Endothelial cell of umbilical vein (primary cell): ENCODE data around the gene VTI1A. TPM values are rescaled to one million over a fixed set of nuclear protein-coding genes. Genes with fewer than 3 reads are reported as not detected.

Source experiments
- BruUV-seq: library from RNA; stranded (reverse); fragments of 400-500 nt; replicated peaks from 2 replicates; lab custom pipeline; 2021; lab: Mats Ljungman, UMichigan
- CTCF ChIA-PET: fragments of 300-600, 350-600 bp; sonication (Branson Sonifier 250); formaldehyde crosslinking; loops from one replicate; lab custom pipeline; 2021; ENCODE audit warnings: antibody characterized with exemption, inconsistent platforms; lab: Charles Lee
- POLR2A ChIA-PET: fragments of 300-600, 350-600 bp; sonication (Branson Sonifier 250); formaldehyde crosslinking; loops from one replicate; lab custom pipeline; 2021; ENCODE audit warnings: antibody characterized with exemption, inconsistent platforms; lab: Charles Lee
- DNase-seq: peaks from one replicate; pipeline ENCODE4 v3.0.0-alpha.2; 2011; ENCODE audit warnings: low read depth, low spot score
- FAIRE-seq: peaks from 2 replicates; lab custom pipeline; 2011; peaks lifted over from hg19 to GRCh38; lab: Jason Lieb, UNC
- H2AFZ ChIP-seq: 2 replicates; pipeline ENCODE4 v1.6.0; 2012; ENCODE audit warnings: low read depth, low read length, control low read depth, inconsistent platforms
- H3K27ac ChIP-seq: 2 replicates; pipeline ENCODE4 v1.5.1; 2011; ENCODE audit warnings: low read depth, mild to moderate bottlenecking, control low read depth, low read length, moderate library complexity; ENCODE audit not compliant: insufficient read depth
- H3K27me3 ChIP-seq, 2 experiments: 2 replicates each; pipeline versions ENCODE4 v1.6.0 to v1.6.1; 2011; ENCODE audit warnings: low read length in 2 of 2, mixed read lengths in 1 of 2; ENCODE audit not compliant: control insufficient read depth in 2 of 2, insufficient read depth in 2 of 2
- H3K36me3 ChIP-seq, 2 experiments: 2 replicates in 1 of 2; 3 replicates in 1 of 2; pipeline ENCODE4 v1.5.1; 2011; ENCODE audit warnings: low read length in 2 of 2, mild to moderate bottlenecking in 1 of 2, moderate library complexity in 1 of 2; ENCODE audit not compliant: control insufficient read depth in 2 of 2, insufficient read depth in 2 of 2; ENCODE audit errors: extremely low read depth in 1 of 2
- H3K4me1 ChIP-seq: 3 replicates; pipeline ENCODE4 v1.5.1; 2011; ENCODE audit warnings: mild to moderate bottlenecking, low read length; ENCODE audit not compliant: control insufficient read depth, insufficient read depth; ENCODE audit errors: extremely low read depth
- H3K4me2 ChIP-seq: 2 replicates; pipeline ENCODE4 v1.6.1; 2011; ENCODE audit warnings: low read length, control low read depth, mixed read lengths; ENCODE audit not compliant: insufficient read depth
- H3K4me3 ChIP-seq, 3 experiments: fragments of 200-600 bp in 1 of 3; sonication (generic), shearing (Covaris generic) in 1 of 3; replicated peaks in 1 of 3; 2 replicates each; pipeline ENCODE4 v1.5.1; 2011 to 2016; ENCODE audit warnings: control low read depth in 3 of 3, low read length in 3 of 3, mild to moderate bottlenecking in 2 of 3, inconsistent platforms in 1 of 3, low read depth in 1 of 3, moderate library complexity in 1 of 3; ENCODE audit not compliant: insufficient read depth in 1 of 3
- H3K79me2 ChIP-seq: 2 replicates; pipeline ENCODE4 v1.6.0; 2012; ENCODE audit warnings: low read length, inconsistent platforms; ENCODE audit not compliant: control insufficient read depth, insufficient read depth
- H3K9ac ChIP-seq: replicated peaks from 2 replicates; pipeline ENCODE3; 2011; ENCODE audit warnings: low read length, control low read depth; ENCODE audit not compliant: insufficient read depth; ENCODE audit errors: extremely low read depth
- H3K9me1 ChIP-seq: replicated peaks from 3 replicates; pipeline ENCODE4 v1.6.0; 2011; ENCODE audit warnings: mild to moderate bottlenecking, low read length; ENCODE audit not compliant: control insufficient read depth, insufficient read depth; ENCODE audit errors: extremely low read depth
- H3K9me3 ChIP-seq: replicated peaks from 2 replicates; pipeline ENCODE4 v1.5.1; 2012; ENCODE audit warnings: low read length, inconsistent platforms; ENCODE audit not compliant: control insufficient read depth, insufficient read depth
- H4K20me1 ChIP-seq: replicated peaks from 2 replicates; pipeline ENCODE3; 2011; ENCODE audit warnings: mild to moderate bottlenecking, low read length; ENCODE audit not compliant: control insufficient read depth, insufficient read depth; ENCODE audit errors: extremely low read depth
- FOS ChIP-seq: IDR thresholded peaks from 2 replicates; pipeline ENCODE4 v1.6.1; 2011; ENCODE audit warnings: mild to moderate bottlenecking, low read length, moderate library complexity, borderline replicate concordance; ENCODE audit not compliant: insufficient read depth
- GATA2 ChIP-seq: IDR thresholded peaks from 2 replicates; pipeline ENCODE4 v1.7.0; 2011; ENCODE audit warnings: low read depth, mild to moderate bottlenecking, moderate library complexity, mixed read lengths, low read length; ENCODE audit not compliant: insufficient read length, insufficient read depth
- JUN ChIP-seq: IDR thresholded peaks from 2 replicates; pipeline ENCODE4 v1.6.1; 2011; ENCODE audit warnings: borderline replicate concordance, low read depth; ENCODE audit not compliant: insufficient read length, insufficient read depth
- MYC ChIP-seq: IDR thresholded peaks from one replicate; pipeline ENCODE4 v1.6.1; 2011; ENCODE audit warnings: mild to moderate bottlenecking, low read depth, low read length
- POLR2A ChIP-seq: IDR thresholded peaks from 2 replicates; pipeline ENCODE4 v1.6.1; 2012; ENCODE audit warnings: low read depth, mild to moderate bottlenecking, control low read depth, low read length
- dilution Hi-C: fragments of 300-500 bp; cut with MboI; formaldehyde crosslinking; loops from one replicate; pipeline ENCODE4 v1.15.0; 2019; ENCODE audit warnings: low sequenced_read_pairs; ENCODE audit not compliant: extremely low pct_ligation_motif_present
- intact Hi-C: fragments of 100-400 bp; cut with micrococcal nuclease; formaldehyde crosslinking; loops from one replicate; pipeline ENCODE4 v1.10.0; 2022
- polyA plus RNA-seq, 4 experiments: library from polyadenylated mRNA; depleted of rRNA in 3 of 4; stranded (reverse) in 3 of 4; unstranded in 1 of 4; fragments of >200 nt; gene quantifications; 2 replicates each; pipeline versions ENCODE4 v1.2.1 to v1.2.3, GENCODE V29; 2011 to 2012; ENCODE audit warnings: missing spikeins in 1 of 4
- total RNA-seq: library from RNA; stranded (reverse); gene quantifications from 2 replicates; pipeline ENCODE4 v1.2.3, GENCODE V29; 2021
- TF ChIP-seq, protein P1 (sequence below), 2 donors: IDR thresholded peaks; 1 replicate in 1 of 2; 2 replicates in 1 of 2; pipeline ENCODE4 v1.5.1; 2011; ENCODE audit warnings: low read length in 2 of 2, mild to moderate bottlenecking in 2 of 2, moderate library complexity in 2 of 2, control low read depth in 1 of 2, inconsistent platforms in 1 of 2, low read depth in 1 of 2; ENCODE audit not compliant: insufficient read depth in 1 of 2; ENCODE audit errors: extremely low read depth in 1 of 2
- TF ChIP-seq, protein P2 (sequence below): IDR thresholded peaks from 2 replicates; pipeline ENCODE4 v1.6.1; 2011; ENCODE audit not compliant: insufficient read depth, insufficient read length

The VTI1A gene
- total and polyA plus RNA-seq, 2 donors (not counting 3 experiments of a cell fraction or from before 2014, with no cell fraction given): 10.8 to 35.6 TPM

DNA sequence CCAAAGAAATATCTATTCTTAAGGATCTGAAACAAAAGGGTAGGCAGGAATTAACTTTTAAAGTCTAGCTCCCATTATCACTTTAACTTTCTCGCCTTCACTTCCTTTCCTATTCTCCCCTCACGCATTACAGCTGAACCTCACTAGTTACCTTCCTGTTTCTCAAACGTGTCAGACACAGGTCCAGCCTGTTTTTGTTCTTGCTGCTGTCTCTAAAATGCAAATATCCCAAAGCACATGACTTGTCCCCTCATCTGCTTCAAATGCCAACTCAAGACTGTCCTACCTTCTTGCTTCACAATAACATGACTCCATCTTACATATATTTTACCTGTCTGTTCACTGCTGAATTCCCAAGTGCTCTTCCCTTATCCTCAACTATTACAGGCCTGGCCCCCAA is 17.9 kb upstream of the VTI1A start:
- dilution Hi-C loops (no loop called here), intact Hi-C loops (no loop called here)
- Histone ChIP-seq H3K79me2 (no peaks in the 10 kb centered on the region), H3K9me3 (no peaks in the 10 kb centered on the region), H3K9me1 (no peaks in the 10 kb centered on the region), H3K27ac (no peak overlapping the region), H3K27me3 (no peaks in the 10 kb centered on the region), H3K4me2 (no peak overlapping the region), H3K9ac (no peak overlapping the region), H3K36me3 (peaks cover 9 to 15% of the 10 kb centered on the region in 2 experiments), H4K20me1 (no peaks in the 10 kb centered on the region), H3K4me1 (no peaks in the 10 kb centered on the region), H3K4me3 (no peak overlapping the region), H2AFZ (no peak overlapping the region)
- DNase-seq (no peak), FAIRE-seq (no peak)
- TF ChIP-seq, protein P1, sequence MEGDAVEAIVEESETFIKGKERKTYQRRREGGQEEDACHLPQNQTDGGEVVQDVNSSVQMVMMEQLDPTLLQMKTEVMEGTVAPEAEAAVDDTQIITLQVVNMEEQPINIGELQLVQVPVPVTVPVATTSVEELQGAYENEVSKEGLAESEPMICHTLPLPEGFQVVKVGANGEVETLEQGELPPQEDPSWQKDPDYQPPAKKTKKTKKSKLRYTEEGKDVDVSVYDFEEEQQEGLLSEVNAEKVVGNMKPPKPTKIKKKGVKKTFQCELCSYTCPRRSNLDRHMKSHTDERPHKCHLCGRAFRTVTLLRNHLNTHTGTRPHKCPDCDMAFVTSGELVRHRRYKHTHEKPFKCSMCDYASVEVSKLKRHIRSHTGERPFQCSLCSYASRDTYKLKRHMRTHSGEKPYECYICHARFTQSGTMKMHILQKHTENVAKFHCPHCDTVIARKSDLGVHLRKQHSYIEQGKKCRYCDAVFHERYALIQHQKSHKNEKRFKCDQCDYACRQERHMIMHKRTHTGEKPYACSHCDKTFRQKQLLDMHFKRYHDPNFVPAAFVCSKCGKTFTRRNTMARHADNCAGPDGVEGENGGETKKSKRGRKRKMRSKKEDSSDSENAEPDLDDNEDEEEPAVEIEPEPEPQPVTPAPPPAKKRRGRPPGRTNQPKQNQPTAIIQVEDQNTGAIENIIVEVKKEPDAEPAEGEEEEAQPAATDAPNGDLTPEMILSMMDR (IDR thresholded peaks at IDR 0.05; ENCODE audit: extremely low read depth in 1 of 2, insufficient read depth in 1 of 2, low read depth in 1 of 2, low read length in 2 of 2): no peak
- TF ChIP-seq MYC (no peak), FOS (no peak), JUN (no peak), GATA2 (no peak), POLR2A (peak; percentile 27)
- TF ChIP-seq, protein P2, sequence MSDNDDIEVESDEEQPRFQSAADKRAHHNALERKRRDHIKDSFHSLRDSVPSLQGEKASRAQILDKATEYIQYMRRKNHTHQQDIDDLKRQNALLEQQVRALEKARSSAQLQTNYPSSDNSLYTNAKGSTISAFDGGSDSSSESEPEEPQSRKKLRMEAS: no peak
- CTCF ChIA-PET: interaction anchor here (0.7 to 0.9 kb wide), 2 partner anchors 107 to 115 kb away, joined by 3 to 4 read pairs; no protein-coding TSS in a partner anchor
- BruUV-seq: no TSS peak
- POLR2A ChIA-PET: no interaction called here
